ENCODE results near the gene SLC25A11. TPM values are rescaled to one million over a fixed set of nuclear protein-coding genes. Genes with fewer than 3 reads are reported as not detected.

Gene SLC25A11
- total RNA-seq, 1 experiment from 2014 or later = 65.9 TPM

- ATAC-seq = peak; percentile 80
- Histone ChIP-seq H3K27ac (ENCODE audit: low read length) (peak overlapping the region; percentile 89), H3K4me1 (ENCODE audit: control insufficient read depth, insufficient read depth, low read length) (peaks cover 34% of the 10 kb centered on the region), H3K27me3 (ENCODE audit: control insufficient read depth, insufficient read depth, low read length) (no peaks in the 10 kb centered on the region), H3K9me3 (ENCODE audit: control insufficient read depth, insufficient read depth, low read depth, low read length) (no peaks in the 10 kb centered on the region), H3K36me3 (ENCODE audit: control insufficient read depth, insufficient read depth, low read length) (peaks cover 11% of the 10 kb centered on the region), H3K4me3 (ENCODE audit: low read depth in 2 of 2, low read length in 2 of 2) (peak overlapping the region; percentile 90 to 92)
- ChIA-PET POLR2A (no interaction called here), CTCF (no interaction called here)
- in situ Hi-C loops (cut with HindIII; ENCODE audit: low pct_unique_long_range_greater_than_20kb, low sequenced_read_pairs) (no loop called here), intact Hi-C loops (cut with micrococcal nuclease; ENCODE audit: unreplicated experiment) (no loop called here)
- TF ChIP-seq POLR2AphosphoS5 (IDR thresholded peaks at IDR 0.05; ENCODE audit: low read depth, low read length) = 0 out of 2 replicates have a peak, but pooled peaks have one; percentile 61
- no peak for TF ChIP-seq REST (IDR thresholded peaks at IDR 0.05; ENCODE audit: insufficient read depth in 1 of 2, low read depth in 2 of 2, low read length in 1 of 2)
- no peak; the same call in 1 of the 2 replicates for TF ChIP-seq SIN3A (IDR thresholded peaks at IDR 0.05; ENCODE audit: borderline replicate concordance, insufficient read depth, low read depth, low read length)
- peak; percentile 11; the same call in 1 of the 2 replicates for TF ChIP-seq TCF7L2 (IDR thresholded peaks at IDR 0.05; ENCODE audit: low read depth, low read length)
- no peak for TF ChIP-seq CTCF (IDR thresholded peaks at IDR 0.05)
- no peak for DNase-seq (ENCODE audit: low read depth, low spot score)
- TSS peak; percentile 90 for BruUV-seq (replicated peaks)
These were observed 891 bp upstream of the SLC25A11 start for GRCh38 chr17:4940555-4941318.

GRCh38 chr17:4939546-4939795 is 375 bp downstream of the SLC25A11 start:
- in situ Hi-C loops (cut with HindIII; ENCODE audit: low pct_unique_long_range_greater_than_20kb, low sequenced_read_pairs) (no loop called here), intact Hi-C loops (cut with micrococcal nuclease; ENCODE audit: unreplicated experiment) (no loop called here)
- H3K27me3 ChIP-seq (ENCODE audit: control insufficient read depth, insufficient read depth, low read length) = no peaks in the 10 kb centered on the region
- ChIA-PET POLR2A (no interaction called here), CTCF (interaction anchor here (0.6 kb wide), 1 partner anchor 120 kb away, joined by 4 read pairs; no protein-coding TSS in a partner anchor)
- peaks cover 21% of the 10 kb centered on the region for H3K4me1 ChIP-seq (ENCODE audit: control insufficient read depth, insufficient read depth, low read length)
- no peaks in the 10 kb centered on the region for H3K9me3 ChIP-seq (ENCODE audit: control insufficient read depth, insufficient read depth, low read depth, low read length)
- no TSS peak for BruUV-seq (replicated peaks)
- peak overlapping the region; percentile 90 to 92 for H3K4me3 ChIP-seq (ENCODE audit: low read depth in 2 of 2, low read length in 2 of 2)
- DNase-seq (ENCODE audit: low read depth, low spot score) (no peak), ATAC-seq (no peak; the same call in 1 of the 2 replicates)
- peaks cover 11% of the 10 kb centered on the region for H3K36me3 ChIP-seq (ENCODE audit: control insufficient read depth, insufficient read depth, low read length)
- TF ChIP-seq SIN3A (IDR thresholded peaks at IDR 0.05; ENCODE audit: borderline replicate concordance, insufficient read depth, low read depth, low read length) (no peak), TCF7L2 (IDR thresholded peaks at IDR 0.05; ENCODE audit: low read depth, low read length) (no peak), POLR2AphosphoS5 (IDR thresholded peaks at IDR 0.05; ENCODE audit: low read depth, low read length) (no peak), CTCF (IDR thresholded peaks at IDR 0.05) (no peak), REST (IDR thresholded peaks at IDR 0.05; ENCODE audit: insufficient read depth in 1 of 2, low read depth in 2 of 2, low read length in 1 of 2) (no peak)
- peak overlapping the region; percentile 87 for H3K27ac ChIP-seq (ENCODE audit: low read length)
